ENCODE measurements around the gene DAD1.

DNA sequence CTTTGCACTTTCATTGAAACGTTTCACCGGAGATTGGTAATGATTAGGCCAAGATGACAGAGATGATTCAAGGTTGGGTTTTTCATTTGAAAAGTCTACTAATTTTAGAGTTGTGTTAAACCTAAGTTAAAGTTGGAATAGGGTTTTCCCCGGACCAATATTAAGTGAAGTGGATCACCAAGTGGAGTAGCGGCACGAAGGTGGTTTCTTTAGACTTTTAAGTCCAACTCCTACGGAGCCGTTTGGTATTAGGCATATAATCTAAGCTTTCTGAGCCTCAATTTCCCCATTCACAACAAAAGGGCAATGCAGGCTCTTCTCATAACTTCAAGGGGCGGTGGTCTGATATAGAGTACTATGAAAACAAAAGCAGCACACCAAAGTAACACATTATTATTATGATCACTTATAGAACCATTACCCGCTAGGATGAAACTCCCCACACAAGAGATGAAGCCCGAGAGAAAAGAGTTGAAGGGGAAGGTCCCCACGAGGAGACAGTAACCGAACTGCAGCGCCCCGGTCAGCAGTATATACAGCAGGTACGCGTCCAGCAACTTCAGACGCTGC is 413 bp downstream of the DAD1 start:
- TF ChIP-seq, protein P1, sequence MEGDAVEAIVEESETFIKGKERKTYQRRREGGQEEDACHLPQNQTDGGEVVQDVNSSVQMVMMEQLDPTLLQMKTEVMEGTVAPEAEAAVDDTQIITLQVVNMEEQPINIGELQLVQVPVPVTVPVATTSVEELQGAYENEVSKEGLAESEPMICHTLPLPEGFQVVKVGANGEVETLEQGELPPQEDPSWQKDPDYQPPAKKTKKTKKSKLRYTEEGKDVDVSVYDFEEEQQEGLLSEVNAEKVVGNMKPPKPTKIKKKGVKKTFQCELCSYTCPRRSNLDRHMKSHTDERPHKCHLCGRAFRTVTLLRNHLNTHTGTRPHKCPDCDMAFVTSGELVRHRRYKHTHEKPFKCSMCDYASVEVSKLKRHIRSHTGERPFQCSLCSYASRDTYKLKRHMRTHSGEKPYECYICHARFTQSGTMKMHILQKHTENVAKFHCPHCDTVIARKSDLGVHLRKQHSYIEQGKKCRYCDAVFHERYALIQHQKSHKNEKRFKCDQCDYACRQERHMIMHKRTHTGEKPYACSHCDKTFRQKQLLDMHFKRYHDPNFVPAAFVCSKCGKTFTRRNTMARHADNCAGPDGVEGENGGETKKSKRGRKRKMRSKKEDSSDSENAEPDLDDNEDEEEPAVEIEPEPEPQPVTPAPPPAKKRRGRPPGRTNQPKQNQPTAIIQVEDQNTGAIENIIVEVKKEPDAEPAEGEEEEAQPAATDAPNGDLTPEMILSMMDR (optimal IDR thresholded peaks at IDR 0.05 in 1 of 3, IDR thresholded peaks at IDR 0.05 in 1 of 3, conservative IDR thresholded peaks at IDR 0.05 in 1 of 3; ENCODE audit: extremely low read depth in 1 of 3, insufficient read depth in 2 of 3, low read length in 3 of 3), result no peak
- TF ChIP-seq EZH2 (IDR thresholded peaks at IDR 0.05; ENCODE audit: low read length), result no peak

Measured in keratinocyte (primary cell).